HCT116 (cell line): ENCODE results near the gene LUM. TPM values are rescaled to one million over a fixed set of nuclear protein-coding genes. Genes with fewer than 3 reads are reported as not detected.

Experiments
- ATAC-seq: fragments of 200-7000 bp; cut with Tn5 transposase; 2 replicates; pipeline ENCODE4 v1.9.1; 2020; ENCODE audit warnings: mild to moderate bottlenecking, moderate library complexity
- BruUV-seq: library from RNA; stranded (reverse); fragments of 400-500 nt; replicated peaks from 2 replicates; lab custom pipeline; 2021; lab: Mats Ljungman, UMichigan
- CTCF ChIA-PET: fragments of 300-600 bp; sonication (Branson Sonifier 250); formaldehyde crosslinking; loops from one replicate; lab custom pipeline; 2021; ENCODE audit warnings: antibody characterized with exemption; lab: Charles Lee
- POLR2A ChIA-PET: fragments of 300-600, 350-600 bp; sonication (Branson Sonifier 250); formaldehyde crosslinking; loops from one replicate; lab custom pipeline; 2021; ENCODE audit warnings: antibody characterized with exemption; lab: Charles Lee
- RAD21 ChIA-PET, 2 experiments: fragments of 300-600 bp; sonication (Branson Sonifier 250); formaldehyde crosslinking; loops; one replicate each; lab custom pipeline; 2023; ENCODE audit warnings: low total read pairs in 2 of 2; ENCODE audit not compliant: uncharacterized antibody in 2 of 2, unreplicated experiment in 2 of 2, low non-redundant PET in 1 of 2; lab: Charles Lee
- DNase-seq: peaks from one replicate; pipeline ENCODE4 v3.0.0-alpha.2; 2010; ENCODE audit warnings: low read depth, low spot score
- H2AFZ ChIP-seq: fragments of 200-600 bp; shearing (Covaris generic), sonication (generic); 2 replicates; pipeline ENCODE4 v1.6.1; 2017; ENCODE audit warnings: low read depth, mixed run types, mixed read lengths, antibody characterized with exemption, low read length; ENCODE audit not compliant: poor library complexity, severe bottlenecking
- H3K27ac ChIP-seq: 2 replicates; pipeline ENCODE4 v1.5.1; 2012; ENCODE audit warnings: low read depth, low read length
- H3K27me3 ChIP-seq: fragments of 200-600 bp; sonication (generic); 2 replicates; pipeline ENCODE4 v1.6.1; 2016; ENCODE audit warnings: mixed run types, low read length, mixed read lengths; ENCODE audit not compliant: insufficient read depth
- H3K36me3 ChIP-seq, 2 experiments: fragments of 200-500 bp in 1 of 2; fragments of 200-600 bp in 1 of 2; sonication (Bioruptor generic) in 1 of 2; sonication (generic) in 1 of 2; 2 replicates each; pipeline versions ENCODE4 v1.5.1 to v1.6.1; 2014 to 2016; ENCODE audit warnings: low read length in 2 of 2, inconsistent platforms in 1 of 2, mixed read lengths in 1 of 2, mixed run types in 1 of 2; ENCODE audit not compliant: insufficient read depth in 2 of 2, control insufficient read depth in 1 of 2
- H3K4me1 ChIP-seq, 2 experiments: fragments of 200-600 bp in 1 of 2; sonication (generic) in 1 of 2; 2 replicates each; pipeline versions ENCODE4 v1.5.1 to v1.6.1; 2012 to 2017; ENCODE audit warnings: low read length in 2 of 2, inconsistent platforms in 1 of 2, mild to moderate bottlenecking in 1 of 2, mixed read lengths in 1 of 2, mixed run types in 1 of 2, moderate library complexity in 1 of 2; ENCODE audit not compliant: insufficient read depth in 2 of 2, control insufficient read depth in 1 of 2
- H3K4me2 ChIP-seq: fragments of 200-600 bp; sonication (generic); 2 replicates; pipeline ENCODE4 v1.6.1; 2017; ENCODE audit warnings: mixed run types, low read length, mixed read lengths
- H3K4me3 ChIP-seq, 2 experiments: fragments of 200-600 bp in 1 of 2; sonication (generic) in 1 of 2; replicated peaks in 1 of 2; 2 replicates each; pipeline ENCODE4 v1.5.1; 2011 to 2016; ENCODE audit warnings: low read length in 2 of 2, control low read depth in 1 of 2, low read depth in 1 of 2, mild to moderate bottlenecking in 1 of 2, mixed read lengths in 1 of 2, mixed run types in 1 of 2
- H3K79me2 ChIP-seq: fragments of 200-600 bp; sonication (generic); 2 replicates; pipeline ENCODE4 v1.6.1; 2017; ENCODE audit warnings: mild to moderate bottlenecking, mixed run types, low read length, moderate library complexity, mixed read lengths; ENCODE audit not compliant: insufficient read depth
- H3K9ac ChIP-seq: fragments of 200-600 bp; sonication (generic); 2 replicates; pipeline ENCODE4 v1.6.1; 2016; ENCODE audit warnings: low read length, mixed read lengths
- H3K9me2 ChIP-seq: fragments of 200-600 bp; sonication (generic), shearing (Covaris generic); 2 replicates; pipeline ENCODE4 v1.6.1; 2017; ENCODE audit warnings: mixed run types, mild to moderate bottlenecking, moderate library complexity; ENCODE audit not compliant: insufficient read depth
- H3K9me3 ChIP-seq, 2 experiments: fragments of 200-500 bp in 1 of 2; fragments of 200-600 bp in 1 of 2; sonication (Bioruptor generic) in 1 of 2; sonication (generic) in 1 of 2; 2 replicates each; pipeline ENCODE4 v1.6.1; 2014 to 2017; ENCODE audit warnings: low read length in 2 of 2, mixed read lengths in 2 of 2, inconsistent platforms in 1 of 2, low read depth in 1 of 2, mild to moderate bottlenecking in 1 of 2, mixed run types in 1 of 2, moderate library complexity in 1 of 2; ENCODE audit not compliant: control insufficient read depth in 1 of 2, insufficient read depth in 1 of 2
- H4K20me1 ChIP-seq: fragments of 200-600 bp; sonication (generic), shearing (Covaris generic); 2 replicates; pipeline ENCODE4 v1.6.1; 2017; ENCODE audit warnings: mixed run types, mild to moderate bottlenecking, moderate library complexity; ENCODE audit not compliant: insufficient read depth
- ATF3 ChIP-seq: IDR thresholded peaks from 2 replicates; pipeline ENCODE4 v1.6.1; 2012
- CBX3 ChIP-seq: IDR thresholded peaks from 2 replicates; pipeline ENCODE4 v1.6.1; 2012; ENCODE audit warnings: low read depth
- CEBPB ChIP-seq: IDR thresholded peaks from 2 replicates; pipeline ENCODE4 v1.6.1; 2012; ENCODE audit warnings: low read depth
- CTCF ChIP-seq, 3 experiments: fragments of 200-600 bp in 1 of 3; sonication (generic) in 1 of 3; IDR thresholded peaks in 2 of 3; conservative IDR thresholded peaks in 1 of 3; 2 replicates each; pipeline ENCODE4 v1.5.1; 2012 to 2017; ENCODE audit warnings: low read depth in 2 of 3, low read length in 2 of 3, antibody characterized with exemption in 1 of 3, borderline replicate concordance in 1 of 3, control low read depth in 1 of 3, mild to moderate bottlenecking in 1 of 3, mixed read lengths in 1 of 3, mixed run types in 1 of 3, moderate library complexity in 1 of 3; ENCODE audit not compliant: insufficient read depth in 1 of 3
- ELF1 ChIP-seq: IDR thresholded peaks from 2 replicates; pipeline ENCODE4 v1.6.1; 2012; ENCODE audit warnings: low read depth, borderline replicate concordance
- EZH2 ChIP-seq: fragments of 200-600 bp; sonication (generic); IDR thresholded peaks from 2 replicates; pipeline ENCODE4 v1.6.1; 2017; ENCODE audit warnings: antibody characterized with exemption, mixed run types
- EZH2phosphoT487 ChIP-seq: fragments of 200-600 bp; IDR thresholded peaks from 2 replicates; pipeline ENCODE4 v1.6.1; 2018; ENCODE audit warnings: antibody characterized with exemption, borderline replicate concordance
- JUND ChIP-seq: IDR thresholded peaks from 2 replicates; pipeline ENCODE4 v1.6.1; 2012
- MAX ChIP-seq: IDR thresholded peaks from 2 replicates; pipeline ENCODE4 v1.6.1; 2012
- POLR2A ChIP-seq: IDR thresholded peaks from 2 replicates; pipeline ENCODE4 v1.7.0; 2011; ENCODE audit warnings: borderline replicate concordance; ENCODE audit not compliant: insufficient read depth, insufficient read length; ENCODE audit errors: extremely low read depth
- POLR2AphosphoS5 ChIP-seq: IDR thresholded peaks from 2 replicates; pipeline ENCODE4 v1.6.1; 2011; ENCODE audit warnings: mild to moderate bottlenecking, low read depth, low read length, moderate library complexity
- REST ChIP-seq: IDR thresholded peaks from 2 replicates; pipeline ENCODE4 v1.6.1; 2012; ENCODE audit warnings: low read depth
- SIN3A ChIP-seq: IDR thresholded peaks from 2 replicates; pipeline ENCODE4 v1.6.1; 2012; ENCODE audit warnings: low read depth
- SP1 ChIP-seq: IDR thresholded peaks from 2 replicates; pipeline ENCODE4 v1.6.1; 2012; ENCODE audit warnings: low read depth
- SRF ChIP-seq: IDR thresholded peaks from 2 replicates; pipeline ENCODE4 v1.6.1; 2012; ENCODE audit warnings: low read depth
- TCF7L2 ChIP-seq: IDR thresholded peaks from 2 replicates; pipeline ENCODE4 v1.7.0; 2011; ENCODE audit warnings: borderline replicate concordance, inconsistent platforms; ENCODE audit not compliant: insufficient read depth, insufficient read length; ENCODE audit errors: extremely low read depth
- YY1 ChIP-seq: IDR thresholded peaks from 2 replicates; pipeline ENCODE4 v1.6.1; 2011; ENCODE audit warnings: low read length, low read depth, moderate library complexity, mild to moderate bottlenecking; ENCODE audit not compliant: insufficient replicate concordance; ENCODE audit errors: extremely low read depth
- ZBTB33 ChIP-seq: IDR thresholded peaks from 2 replicates; pipeline ENCODE4 v1.6.1; 2011; ENCODE audit warnings: mild to moderate bottlenecking, low read length, moderate library complexity; ENCODE audit not compliant: insufficient replicate concordance; ENCODE audit errors: extremely low read depth
- ZFX ChIP-seq: fragments of 450-650 bp; IDR thresholded peaks from 2 replicates; pipeline ENCODE4 v1.6.1; 2017
- ZNF274 ChIP-seq: fragments of 200-500 bp; sonication (Bioruptor generic); IDR thresholded peaks from 2 replicates; pipeline ENCODE4 v1.6.1; 2014; ENCODE audit warnings: mild to moderate bottlenecking, low read depth, low read length, inconsistent platforms
- intact Hi-C: fragments of 100-400 bp; cut with micrococcal nuclease; formaldehyde crosslinking; loops from 2 replicates; pipeline ENCODE4 v1.10.0; 2022
- total RNA-seq: library from RNA; stranded (reverse); gene quantifications from one replicate; pipeline ENCODE4 v1.2.1, GENCODE V29; 2021; ENCODE audit not compliant: unreplicated experiment

LUM gene
- total RNA-seq, 1 experiment from 2014 or later = 0.69 TPM

- Histone ChIP-seq H3K4me3 (no peak overlapping the region), H3K36me3 (no peaks in the 10 kb centered on the region), H3K4me1 (no peaks in the 10 kb centered on the region), H3K4me2 (no peak overlapping the region), H3K9me2 (no peaks in the 10 kb centered on the region), H3K9me3 (no peaks in the 10 kb centered on the region), H3K79me2 (no peaks in the 10 kb centered on the region), H2AFZ (no peak overlapping the region)
- DNase-seq (no peak), ATAC-seq (no peak)
- no TSS peak for BruUV-seq
- TF ChIP-seq EZH2 (no peak), SIN3A (no peak), CTCF (IDR thresholded peaks at IDR 0.05 in 2 of 3, conservative IDR thresholded peaks at IDR 0.05 in 1 of 3; ENCODE audit: borderline replicate concordance in 1 of 3, insufficient read depth in 1 of 3, low read depth in 2 of 3, low read length in 2 of 3) (no peak), CBX3 (no peak), REST (no peak), JUND (no peak), CEBPB (no peak), POLR2AphosphoS5 (no peak), SP1 (no peak), ZBTB33 (no peak), MAX (no peak), ZNF274 (no peak), ZFX (no peak), ELF1 (no peak), TCF7L2 (no peak), SRF (no peak), ATF3 (no peak), EZH2phosphoT487 (no peak), POLR2A (no peak), YY1 (no peak)
- TF ChIP-seq, all 23 proteins: peak for 0
- Histone ChIP-seq H3K27ac (no peak overlapping the region), H4K20me1 (no peaks in the 10 kb centered on the region), H3K27me3 (no peaks in the 10 kb centered on the region), H3K9ac (no peak overlapping the region)
- intact Hi-C loops = no loop called here
- ChIA-PET CTCF (no interaction called here), RAD21 (no interaction called here), POLR2A (no interaction called here)
Measured at GRCh38 chr12:91078501-91078900, 32.8 kb downstream of the LUM start.
